Right atrium auricular region (tissue), 2 donors: ENCODE measurements around the gene TNS3. TPM values are rescaled to one million over a fixed set of nuclear protein-coding genes. Genes with fewer than 3 reads are reported as not detected.

ENCODE experiments used
- DNase-seq: peaks from one replicate; pipeline ENCODE4 v3.0.0-alpha.2; 2019; ENCODE audit warnings: low spot score
- H3K27ac ChIP-seq, 2 donors: fragments of 200-600 bp; sonication (generic); 1 replicate in 1 of 2; 2 replicates in 1 of 2; pipeline ENCODE4 v1.5.1; 2016 to 2019
- H3K27me3 ChIP-seq, 2 donors: fragments of 200-600 bp; sonication (generic); one replicate each; pipeline versions ENCODE4 v1.5.1 to v1.6.0; 2017 to 2019
- H3K36me3 ChIP-seq: fragments of 200-600 bp; sonication (generic); one replicate; pipeline ENCODE4 v1.5.1; 2016
- H3K4me1 ChIP-seq, 2 donors: fragments of 200-600 bp; sonication (generic); one replicate each; pipeline versions ENCODE4 v1.5.1 to v1.6.0; 2017 to 2019
- H3K4me3 ChIP-seq, 2 donors: fragments of 200-600 bp; sonication (generic); 1 replicate in 1 of 2; 2 replicates in 1 of 2; pipeline ENCODE4 v1.5.1; 2017 to 2019; ENCODE audit warnings: mild to moderate bottlenecking in 1 of 2, moderate library complexity in 1 of 2
- H3K9me3 ChIP-seq, 2 donors: fragments of 200-600 bp; sonication (generic); one replicate each; pipeline ENCODE4 v1.5.1; 2019
- CTCF ChIP-seq, 2 donors: fragments of 200-600 bp; sonication (generic); IDR thresholded peaks; one replicate each; pipeline ENCODE4 v1.5.1; 2019; ENCODE audit warnings: antibody characterized with exemption in 2 of 2
- total RNA-seq, 2 donors: library from RNA; depleted of rRNA; stranded (reverse); fragments of >200 nt; gene quantifications; one replicate each; pipeline ENCODE4 v1.1.0, GENCODE V29; 2016

The TNS3 gene
- total RNA-seq, 2 donors from 2014 or later, result 39.7 to 44.4 TPM

- DNase-seq, result no peak
- no peak for TF ChIP-seq CTCF (IDR thresholded peaks at IDR 0.05)
- Histone ChIP-seq H3K27ac (no peak overlapping the region), H3K36me3 (no peaks in the 10 kb centered on the region), H3K4me3 (no peak overlapping the region), H3K4me1 (peaks cover 0 to 6% of the 10 kb centered on the region in 2 donors), H3K27me3 (no peaks in the 10 kb centered on the region), H3K9me3 (no peaks in the 10 kb centered on the region)
Observed at GRCh38 chr7:47231627-47232026, 350.3 kb downstream of the TNS3 start.

GRCh38 chr7:47231032-47231431, 350.9 kb downstream of the TNS3 start:
- no peak overlapping the region for H3K27ac ChIP-seq
- no peak for TF ChIP-seq CTCF (IDR thresholded peaks at IDR 0.05)
- no peaks in the 10 kb centered on the region for H3K27me3 ChIP-seq
- H3K4me3 ChIP-seq, result no peak overlapping the region
- H3K9me3 ChIP-seq, result no peaks in the 10 kb centered on the region
- no peaks in the 10 kb centered on the region for H3K36me3 ChIP-seq
- no peaks in the 10 kb centered on the region for H3K4me1 ChIP-seq
- DNase-seq, result no peak

- Histone ChIP-seq H3K4me1 (no peaks in the 10 kb centered on the region), H3K27ac (no peak overlapping the region), H3K9me3 (no peaks in the 10 kb centered on the region), H3K27me3 (no peaks in the 10 kb centered on the region), H3K36me3 (no peaks in the 10 kb centered on the region), H3K4me3 (no peak overlapping the region)
- no peak for DNase-seq
- no peak for TF ChIP-seq CTCF (IDR thresholded peaks at IDR 0.05)
Observed at GRCh38 chr7:47228386-47229014, 353.4 kb downstream of the TNS3 start.

- no peak overlapping the region for H3K4me3 ChIP-seq
- H3K36me3 ChIP-seq, result no peaks in the 10 kb centered on the region
- no peak for TF ChIP-seq CTCF (IDR thresholded peaks at IDR 0.05)
- no peaks in the 10 kb centered on the region for H3K4me1 ChIP-seq
- H3K9me3 ChIP-seq, result no peaks in the 10 kb centered on the region
- no peak overlapping the region for H3K27ac ChIP-seq
- no peak for DNase-seq
- no peaks in the 10 kb centered on the region for H3K27me3 ChIP-seq
Observed at GRCh38 chr7:47227762-47228177, 354.1 kb downstream of the TNS3 start.

- H3K27me3 ChIP-seq, result no peaks in the 10 kb centered on the region
- no peaks in the 10 kb centered on the region for H3K4me1 ChIP-seq
- DNase-seq, result no peak
- H3K4me3 ChIP-seq, result no peak overlapping the region
- no peaks in the 10 kb centered on the region for H3K9me3 ChIP-seq
- H3K27ac ChIP-seq, result no peak overlapping the region
- no peaks in the 10 kb centered on the region for H3K36me3 ChIP-seq
- TF ChIP-seq CTCF (IDR thresholded peaks at IDR 0.05), result no peak
Observed at GRCh38 chr7:47226696-47227095, 355.2 kb downstream of the TNS3 start.
